ENCODE data around the gene XDH.

The XDH gene

GRCh38 chr2:31327505-31327904 is 87.0 kb downstream of the XDH start:
- no peak for DNase-seq

- DNase-seq = no peak
These were observed 90.4 kb downstream of the XDH start for GRCh38 chr2:31324016-31324633.

DNA sequence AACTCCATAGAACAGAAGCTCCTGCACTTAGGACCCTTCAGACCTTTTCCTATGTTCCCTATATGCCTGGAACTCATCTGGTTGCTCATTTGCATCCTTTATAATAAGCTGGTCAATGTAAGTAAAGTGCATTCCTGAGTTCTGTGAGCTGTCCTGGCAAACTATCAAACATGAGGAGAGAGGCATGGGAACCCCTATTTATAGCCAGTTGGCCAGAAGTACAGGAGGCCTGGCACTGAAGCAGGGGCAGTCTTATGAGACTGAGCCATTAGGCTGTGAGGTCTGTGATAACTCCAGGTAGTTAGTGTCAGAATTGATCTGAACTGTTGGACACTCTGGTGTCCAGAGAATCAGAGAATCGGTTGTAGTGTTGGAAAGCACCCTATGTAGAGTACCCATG is 92.2 kb downstream of the XDH start:
- DNase-seq = no peak

GRCh38 chr2:31319406-31320175 is 95.0 kb downstream of the XDH start:
- no peak for DNase-seq

DNA sequence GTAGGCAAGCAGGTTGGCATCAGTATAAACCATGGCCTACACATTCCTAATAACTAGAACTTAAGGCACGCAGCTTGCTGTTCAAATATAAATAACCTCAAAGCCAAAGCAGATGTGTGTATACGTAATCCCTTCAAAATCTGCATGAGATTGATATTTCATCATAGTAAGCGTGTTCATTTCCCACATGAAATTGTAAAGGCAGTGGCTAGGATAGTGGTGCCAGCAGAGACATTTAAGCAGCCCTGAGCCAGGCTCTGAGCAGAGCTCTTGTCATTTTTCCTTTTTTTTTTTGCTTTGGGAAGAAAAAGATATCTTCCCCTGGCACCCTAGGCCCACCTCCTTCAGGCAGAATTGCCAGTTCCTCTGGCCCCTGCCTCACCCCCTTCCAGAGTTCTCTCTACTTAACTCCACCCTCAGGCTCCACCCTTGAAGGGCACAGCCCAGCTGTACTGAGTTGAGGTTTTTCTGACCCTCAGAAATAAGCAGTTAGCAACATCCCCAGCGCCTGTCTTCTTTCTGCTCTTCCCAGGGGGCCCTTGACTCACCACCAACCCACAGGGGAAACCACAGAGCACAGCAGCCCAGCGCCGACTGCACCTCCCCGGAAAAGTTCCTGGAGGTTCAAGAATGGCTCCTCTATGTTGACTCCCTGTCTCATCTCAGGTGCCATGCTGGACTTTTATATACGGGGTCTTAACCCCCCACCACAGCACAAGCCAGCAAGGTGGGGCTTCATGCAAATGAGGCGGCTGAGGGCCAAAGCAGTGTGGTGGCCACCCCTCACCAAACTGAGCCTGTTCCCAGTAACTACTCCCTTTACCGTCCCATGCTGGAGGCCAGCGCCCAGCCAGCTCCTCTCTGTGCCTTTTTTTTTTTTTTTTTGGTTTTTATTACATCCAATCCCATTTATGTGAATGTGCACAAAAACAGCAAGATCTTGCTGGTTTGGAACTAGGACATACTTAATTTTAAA is 95.9 kb downstream of the XDH start:
- no peak for DNase-seq

DNA sequence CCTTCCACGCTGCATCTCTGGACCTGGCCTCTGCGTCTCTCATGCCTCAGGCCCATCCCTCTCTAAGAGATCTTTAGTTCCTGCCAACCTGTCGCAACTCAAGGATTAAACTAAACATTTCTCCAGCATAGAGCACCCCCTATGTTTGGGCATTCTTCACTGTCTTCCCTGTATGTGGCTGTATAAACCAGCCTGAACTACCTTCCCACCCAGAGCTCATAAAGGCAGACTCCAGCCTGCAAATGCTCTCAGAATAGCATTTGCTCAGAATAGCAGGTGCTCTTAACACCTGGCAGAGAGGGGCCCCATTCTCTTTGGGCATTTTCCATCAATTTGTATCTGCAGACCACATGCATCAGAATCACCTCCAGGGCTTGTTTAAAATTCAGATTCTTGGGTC is 97.1 kb downstream of the XDH start:
- DNase-seq = no peak

DNA sequence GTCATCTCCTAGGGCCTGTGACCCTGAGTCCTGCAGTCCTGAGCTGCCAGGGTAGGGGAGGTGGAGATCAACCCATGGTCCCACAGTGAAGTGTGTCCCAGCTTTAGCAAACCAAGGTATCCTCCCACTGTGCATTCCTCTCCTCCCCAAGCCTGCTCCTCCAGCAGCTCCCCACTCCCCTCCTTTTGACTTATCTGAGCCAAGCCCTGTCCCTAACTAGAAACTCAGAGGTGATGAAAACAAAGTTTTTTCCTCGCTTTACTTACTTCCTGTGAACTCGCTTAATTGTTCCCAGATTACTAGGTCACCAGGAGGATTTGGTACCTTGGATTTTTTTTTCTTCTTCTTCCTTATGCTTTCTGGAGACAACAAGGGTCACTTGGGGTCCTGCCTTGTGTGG is 99.8 kb downstream of the XDH start:
- no peak for DNase-seq

GRCh38 chr2:31312898-31313297 is 101.6 kb downstream of the XDH start:
- DNase-seq = no peak

GRCh38 chr2:31304816-31305215 is 109.7 kb downstream of the XDH start:
- no peak for DNase-seq

DNA sequence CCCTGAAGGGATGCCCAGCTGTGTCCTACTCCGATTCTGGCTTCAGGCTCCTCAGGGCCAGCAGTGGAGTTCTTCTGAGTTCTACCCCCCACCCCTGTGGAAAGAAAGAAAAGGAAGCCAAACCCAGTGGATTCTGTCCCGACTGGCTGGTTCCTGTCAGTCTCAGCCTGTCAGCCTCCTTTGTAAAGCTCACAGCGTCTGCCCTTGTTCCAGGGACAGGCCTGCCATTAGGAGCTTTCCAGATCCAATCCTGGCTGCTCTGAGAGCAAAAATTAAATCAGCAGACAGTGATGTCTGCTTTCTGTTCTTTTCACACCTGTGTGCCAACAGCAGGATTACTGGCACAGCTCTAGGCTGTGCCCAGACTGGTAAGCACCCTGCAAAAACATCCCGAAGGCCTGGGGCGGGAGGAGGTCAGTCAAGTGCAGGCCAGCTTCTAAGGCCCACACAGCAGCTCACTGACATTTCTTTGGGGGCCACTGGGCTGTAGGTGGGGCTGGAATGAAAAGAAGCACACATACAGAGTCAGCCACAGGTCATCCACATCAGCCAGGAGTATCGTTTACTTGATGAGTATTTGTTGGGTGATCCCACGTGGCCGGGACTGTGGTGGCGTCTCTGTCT is 111.5 kb downstream of the XDH start:
- no peak for DNase-seq

- DNase-seq = no peak
These were observed 114.2 kb downstream of the XDH start for GRCh38 chr2:31300309-31300708.

GRCh38 chr2:31299547-31299946 is 115.0 kb downstream of the XDH start:
- DNase-seq = no peak

GRCh38 chr2:31297751-31298150 is 116.8 kb downstream of the XDH start:
- DNase-seq = no peak

GRCh38 chr2:31296641-31297287 is 117.8 kb downstream of the XDH start:
- no peak for DNase-seq

GRCh38 chr2:31294196-31294595 is 120.3 kb downstream of the XDH start:
- no peak for DNase-seq

DNA sequence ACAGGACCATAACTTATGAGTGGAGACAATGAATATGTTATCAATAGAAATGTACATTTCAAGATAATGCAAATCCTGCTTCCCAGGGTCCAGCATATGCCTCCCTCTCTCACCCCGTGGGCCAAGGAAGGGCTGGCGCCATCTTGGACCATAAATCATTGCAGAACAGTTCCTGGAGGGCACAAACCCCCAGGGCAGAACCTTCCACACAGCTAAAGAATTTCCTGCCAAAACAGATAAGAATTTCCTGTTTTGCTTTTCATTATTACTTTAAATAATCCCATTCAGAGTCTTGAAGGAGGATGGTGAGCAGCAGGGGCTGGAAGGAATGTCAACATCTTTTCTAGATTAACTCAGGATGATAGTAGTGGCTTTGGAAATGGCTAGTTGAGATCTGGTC is 126.9 kb downstream of the XDH start:
- no peak for DNase-seq

DNA sequence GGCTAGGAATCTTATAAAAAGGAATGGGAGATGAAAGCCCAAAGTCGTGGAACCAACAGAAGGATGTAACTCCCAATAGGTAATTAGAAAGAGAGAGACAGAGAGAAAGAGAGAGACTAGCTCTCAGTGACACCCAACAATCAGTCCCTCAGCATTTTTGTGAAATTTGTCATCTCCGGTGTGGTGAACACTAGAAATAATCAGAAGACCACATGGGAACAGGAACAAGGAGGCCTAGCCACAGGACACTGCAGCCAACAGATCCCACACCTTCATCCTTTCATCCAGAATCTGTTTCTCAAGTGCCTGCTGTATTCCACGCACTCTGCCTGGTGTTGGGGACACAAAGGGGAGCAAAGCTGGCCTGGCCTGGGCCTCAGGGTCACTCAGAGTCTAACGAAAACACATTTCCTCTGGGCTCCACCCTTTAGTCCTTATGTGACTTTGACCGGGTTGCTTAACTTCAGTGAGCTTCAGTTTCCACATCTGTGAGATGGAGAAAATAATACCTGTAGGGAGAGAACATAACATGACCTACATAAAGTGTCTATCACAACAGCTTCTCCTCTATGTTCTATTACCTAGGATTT is 127.5 kb downstream of the XDH start:
- DNase-seq = no peak

DNA sequence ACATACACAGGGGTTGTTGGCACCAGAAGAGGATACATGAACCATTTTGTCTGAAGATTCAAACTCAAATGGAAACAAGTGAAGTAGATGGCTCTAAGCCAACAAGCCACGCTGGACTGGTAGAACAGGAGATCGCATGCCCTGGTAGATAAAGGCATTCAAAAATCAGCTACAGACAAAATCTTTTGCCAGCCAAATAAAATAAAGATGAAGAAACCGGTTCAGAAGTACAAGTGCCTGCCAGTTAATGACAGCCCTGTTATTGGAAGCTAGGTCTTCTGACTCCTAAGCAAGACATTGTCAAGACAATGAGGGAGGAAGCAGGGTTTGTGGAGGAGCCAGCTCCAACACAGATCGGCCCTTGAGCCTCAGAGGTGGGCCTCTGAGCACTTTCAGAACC is 128.3 kb downstream of the XDH start:
- DNase-seq = no peak
